Lower lobe of right lung (tissue), 2 donors: ENCODE data around the gene SPO11. TPM values are rescaled to one million over a fixed set of nuclear protein-coding genes. Genes with fewer than 3 reads are reported as not detected.

Source experiments
- ATAC-seq, 2 donors: fragments of 200-7000 bp; cut with Tn5 transposase; one replicate each; pipeline ENCODE4 v1.9.1; 2020 to 2022; ENCODE audit warnings: mild to moderate bottlenecking in 2 of 2, moderate library complexity in 2 of 2
- DNase-seq: peaks from one replicate; pipeline ENCODE4 v3.0.0-alpha.2; 2020
- H3K27ac ChIP-seq: fragments of 200-600 bp; one replicate; pipeline ENCODE4 v1.8.0; 2022
- H3K27me3 ChIP-seq: fragments of 200-600 bp; one replicate; pipeline ENCODE4 v1.8.0; 2022; ENCODE audit warnings: low read depth
- H3K36me3 ChIP-seq: fragments of 200-600 bp; one replicate; pipeline ENCODE4 v1.8.0; 2022; ENCODE audit warnings: mild to moderate bottlenecking
- H3K4me1 ChIP-seq: fragments of 200-600 bp; one replicate; pipeline ENCODE4 v1.8.0; 2022
- H3K4me3 ChIP-seq: fragments of 200-600 bp; one replicate; pipeline ENCODE4 v1.8.0; 2022; ENCODE audit warnings: mild to moderate bottlenecking
- H3K9me3 ChIP-seq: fragments of 200-600 bp; one replicate; pipeline ENCODE4 v1.8.0; 2022
- CTCF ChIP-seq: fragments of 200-600 bp; IDR thresholded peaks from one replicate; pipeline ENCODE4 v1.8.0; 2022; ENCODE audit warnings: antibody characterized with exemption, mild to moderate bottlenecking
- intact Hi-C: fragments of 100-400 bp; cut with DNase I; formaldehyde crosslinking; loops from one replicate; pipeline ENCODE4 v1.11.0; 2022
- total RNA-seq: library from RNA; stranded (reverse); fragmentation: NEBNext Ultra II Directional; extraction: Animal tissue kit (Norgen Biotek cat#: 25700); gene quantifications from one replicate; pipeline ENCODE4 v1.2.1, GENCODE V29; 2021
- donor health status: DM: no; HTN: yes; CAD: no; lungs with severe emphysema.

The SPO11 gene
- total RNA-seq, 1 donor from 2014 or later = not detected

- H3K36me3 ChIP-seq = no peaks in the 10 kb centered on the region
- H3K27me3 ChIP-seq = peaks cover 36% of the 10 kb centered on the region
- no peaks in the 10 kb centered on the region for H3K4me1 ChIP-seq
- no peaks in the 10 kb centered on the region for H3K9me3 ChIP-seq
- intact Hi-C loops = no loop called here
- no peak for TF ChIP-seq CTCF
- DNase-seq (no peak), ATAC-seq (no peak)
- no peak overlapping the region for H3K27ac ChIP-seq
- H3K4me3 ChIP-seq = no peak overlapping the region
Measured at GRCh38 chr20:57321142-57321541, 8.5 kb upstream of the SPO11 start.

GRCh38 chr20:57322476-57322875 lies 7.1 kb upstream of the SPO11 start:
- ATAC-seq = no peak
- no peaks in the 10 kb centered on the region for H3K36me3 ChIP-seq
- no peak overlapping the region for H3K4me3 ChIP-seq
- H3K9me3 ChIP-seq = no peaks in the 10 kb centered on the region
- DNase-seq = no peak
- TF ChIP-seq CTCF = no peak
- peaks cover 36% of the 10 kb centered on the region for H3K27me3 ChIP-seq
- H3K4me1 ChIP-seq = no peaks in the 10 kb centered on the region
- intact Hi-C loops = no loop called here
- H3K27ac ChIP-seq = no peak overlapping the region

- no peak for ATAC-seq
Measured at GRCh38 chr20:57323034-57323433, 6.6 kb upstream of the SPO11 start.

GRCh38 chr20:57325632-57326356 lies 3.8 kb upstream of the SPO11 start:
- H3K4me1 ChIP-seq = no peaks in the 10 kb centered on the region

More at GRCh38 chr20:57323034-57323433, 6.6 kb upstream of the SPO11 start:
- H3K36me3 ChIP-seq = no peaks in the 10 kb centered on the region
- no peak for DNase-seq
- H3K4me3 ChIP-seq = no peak overlapping the region
- TF ChIP-seq CTCF = no peak
- H3K4me1 ChIP-seq = no peaks in the 10 kb centered on the region
- intact Hi-C loops = no loop called here
- H3K27ac ChIP-seq = no peak overlapping the region
- H3K9me3 ChIP-seq = no peaks in the 10 kb centered on the region
- peaks cover 34% of the 10 kb centered on the region for H3K27me3 ChIP-seq

GRCh38 chr20:57326667-57327455 lies 2.7 kb upstream of the SPO11 start:
- TF ChIP-seq CTCF = no peak
- ATAC-seq = peak; percentile 65 to 77
- peaks cover 35% of the 10 kb centered on the region for H3K27me3 ChIP-seq

More at GRCh38 chr20:57325632-57326356, 3.8 kb upstream of the SPO11 start:
- intact Hi-C loops = no loop called here
- DNase-seq (no peak), ATAC-seq (no peak)
- no peaks in the 10 kb centered on the region for H3K9me3 ChIP-seq
- H3K4me3 ChIP-seq = no peak overlapping the region
- H3K36me3 ChIP-seq = no peaks in the 10 kb centered on the region
- no peak for TF ChIP-seq CTCF
- peaks cover 34% of the 10 kb centered on the region for H3K27me3 ChIP-seq
- H3K27ac ChIP-seq = no peak overlapping the region

More at GRCh38 chr20:57326667-57327455, 2.7 kb upstream of the SPO11 start:
- no peak overlapping the region for H3K4me3 ChIP-seq
- H3K27ac ChIP-seq = no peak overlapping the region
- H3K4me1 ChIP-seq = no peaks in the 10 kb centered on the region
- H3K9me3 ChIP-seq = no peaks in the 10 kb centered on the region
- no peaks in the 10 kb centered on the region for H3K36me3 ChIP-seq
- no peak for DNase-seq
- intact Hi-C loops = no loop called here
